Measurements from ENCODE around the gene ZFAND2A.

ZFAND2A gene

DNA sequence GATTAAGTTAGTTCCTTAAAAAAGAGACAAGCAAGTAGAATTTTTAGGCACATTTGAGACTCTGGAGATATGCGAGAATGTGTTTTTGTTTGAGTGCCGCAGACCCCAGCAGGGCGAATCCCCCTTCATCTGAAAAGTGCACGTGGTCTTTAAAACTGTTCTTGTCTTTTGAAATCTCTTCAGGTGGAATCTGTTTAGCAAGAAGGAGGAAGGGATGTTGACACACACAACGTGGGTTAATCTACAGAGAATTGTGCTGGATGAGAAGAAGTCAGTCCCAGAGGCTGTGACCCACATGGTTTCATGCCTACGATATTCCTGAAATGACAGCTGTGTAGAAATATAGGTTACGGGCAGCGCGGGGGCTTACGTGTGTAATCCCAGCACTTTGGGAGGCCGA, 27.1 kb upstream of the ZFAND2A start:
- no peak overlapping the region for H3K4me2 ChIP-seq (ENCODE audit: low read length)
- H3K4me3 ChIP-seq (ENCODE audit: low read depth, low read length), result no peak overlapping the region
- H3K27me3 ChIP-seq (ENCODE audit: control insufficient read depth, insufficient read depth, low read length), result no peaks in the 10 kb centered on the region
- H2AFZ ChIP-seq, result no peak overlapping the region
- H3K36me3 ChIP-seq (ENCODE audit: control insufficient read depth, insufficient read depth, low read length), result no peaks in the 10 kb centered on the region
- H3K4me1 ChIP-seq, result no peaks in the 10 kb centered on the region
- TF ChIP-seq, protein P1, sequence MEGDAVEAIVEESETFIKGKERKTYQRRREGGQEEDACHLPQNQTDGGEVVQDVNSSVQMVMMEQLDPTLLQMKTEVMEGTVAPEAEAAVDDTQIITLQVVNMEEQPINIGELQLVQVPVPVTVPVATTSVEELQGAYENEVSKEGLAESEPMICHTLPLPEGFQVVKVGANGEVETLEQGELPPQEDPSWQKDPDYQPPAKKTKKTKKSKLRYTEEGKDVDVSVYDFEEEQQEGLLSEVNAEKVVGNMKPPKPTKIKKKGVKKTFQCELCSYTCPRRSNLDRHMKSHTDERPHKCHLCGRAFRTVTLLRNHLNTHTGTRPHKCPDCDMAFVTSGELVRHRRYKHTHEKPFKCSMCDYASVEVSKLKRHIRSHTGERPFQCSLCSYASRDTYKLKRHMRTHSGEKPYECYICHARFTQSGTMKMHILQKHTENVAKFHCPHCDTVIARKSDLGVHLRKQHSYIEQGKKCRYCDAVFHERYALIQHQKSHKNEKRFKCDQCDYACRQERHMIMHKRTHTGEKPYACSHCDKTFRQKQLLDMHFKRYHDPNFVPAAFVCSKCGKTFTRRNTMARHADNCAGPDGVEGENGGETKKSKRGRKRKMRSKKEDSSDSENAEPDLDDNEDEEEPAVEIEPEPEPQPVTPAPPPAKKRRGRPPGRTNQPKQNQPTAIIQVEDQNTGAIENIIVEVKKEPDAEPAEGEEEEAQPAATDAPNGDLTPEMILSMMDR (IDR thresholded peaks at IDR 0.05), result no peak
- H3K9ac ChIP-seq, result no peak overlapping the region
- no peaks in the 10 kb centered on the region for H3K79me2 ChIP-seq
- H3K27ac ChIP-seq, result no peak overlapping the region
- H3K9me3 ChIP-seq (ENCODE audit: control insufficient read depth, low read length), result no peaks in the 10 kb centered on the region

DNA sequence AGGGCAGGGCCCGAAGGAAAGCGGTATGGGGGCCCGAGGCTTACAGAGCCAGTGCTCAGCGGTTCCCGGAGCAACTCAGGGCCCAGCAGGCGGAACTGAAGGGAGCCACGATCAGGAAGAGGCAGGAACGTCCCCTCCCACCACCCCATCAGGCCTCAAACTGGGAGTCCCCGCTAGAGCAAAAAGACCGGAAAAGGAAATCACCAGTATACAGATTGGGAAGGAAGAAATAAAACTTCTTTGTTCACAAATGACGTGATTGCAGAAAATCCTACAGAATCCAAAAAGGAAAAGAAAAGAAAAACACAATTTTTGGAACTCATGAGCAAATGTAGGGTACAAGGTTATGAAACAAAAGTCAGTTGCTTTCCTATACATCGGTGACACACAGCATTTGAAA, 21.6 kb upstream of the ZFAND2A start:
- Histone ChIP-seq H3K4me1 (no peaks in the 10 kb centered on the region), H3K9me3 (ENCODE audit: control insufficient read depth, low read length) (no peaks in the 10 kb centered on the region), H3K4me3 (ENCODE audit: low read depth, low read length) (no peak overlapping the region), H3K4me2 (ENCODE audit: low read length) (no peak overlapping the region), H3K79me2 (no peaks in the 10 kb centered on the region), H3K9ac (no peak overlapping the region), H3K36me3 (ENCODE audit: control insufficient read depth, insufficient read depth, low read length) (no peaks in the 10 kb centered on the region), H2AFZ (no peak overlapping the region), H3K27me3 (ENCODE audit: control insufficient read depth, insufficient read depth, low read length) (no peaks in the 10 kb centered on the region), H3K27ac (no peak overlapping the region)
- TF ChIP-seq, protein P1 (IDR thresholded peaks at IDR 0.05), result no peak

DNA sequence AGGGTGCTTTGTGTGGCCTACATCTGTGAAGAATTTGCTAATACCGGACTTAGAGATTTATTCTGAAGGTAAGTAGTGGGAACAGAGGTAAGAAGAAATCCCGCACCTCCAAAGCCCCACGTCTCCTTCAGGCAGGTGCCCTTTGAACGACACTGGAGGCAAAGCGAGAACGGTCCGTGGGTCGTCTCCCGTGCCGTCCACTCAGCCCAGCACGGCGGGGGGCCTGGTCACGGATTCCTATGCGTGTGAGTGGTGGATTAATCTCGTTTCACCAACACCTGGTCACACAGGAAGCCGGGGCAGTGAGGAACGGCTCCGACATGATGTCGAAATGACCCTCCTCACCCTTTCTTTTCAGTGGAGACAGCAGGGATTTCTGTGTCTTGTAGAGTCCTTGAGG, 21.0 kb upstream of the ZFAND2A start:
- H2AFZ ChIP-seq, result no peak overlapping the region
- H3K4me1 ChIP-seq, result no peaks in the 10 kb centered on the region
- no peaks in the 10 kb centered on the region for H3K9me3 ChIP-seq (ENCODE audit: control insufficient read depth, low read length)
- no peaks in the 10 kb centered on the region for H3K79me2 ChIP-seq
- no peaks in the 10 kb centered on the region for H3K36me3 ChIP-seq (ENCODE audit: control insufficient read depth, insufficient read depth, low read length)
- H3K4me2 ChIP-seq (ENCODE audit: low read length), result no peak overlapping the region
- no peak overlapping the region for H3K4me3 ChIP-seq (ENCODE audit: low read depth, low read length)
- TF ChIP-seq, protein P1 (IDR thresholded peaks at IDR 0.05), result no peak
- no peak overlapping the region for H3K9ac ChIP-seq
- H3K27me3 ChIP-seq (ENCODE audit: control insufficient read depth, insufficient read depth, low read length), result no peaks in the 10 kb centered on the region
- H3K27ac ChIP-seq, result no peak overlapping the region

DNA sequence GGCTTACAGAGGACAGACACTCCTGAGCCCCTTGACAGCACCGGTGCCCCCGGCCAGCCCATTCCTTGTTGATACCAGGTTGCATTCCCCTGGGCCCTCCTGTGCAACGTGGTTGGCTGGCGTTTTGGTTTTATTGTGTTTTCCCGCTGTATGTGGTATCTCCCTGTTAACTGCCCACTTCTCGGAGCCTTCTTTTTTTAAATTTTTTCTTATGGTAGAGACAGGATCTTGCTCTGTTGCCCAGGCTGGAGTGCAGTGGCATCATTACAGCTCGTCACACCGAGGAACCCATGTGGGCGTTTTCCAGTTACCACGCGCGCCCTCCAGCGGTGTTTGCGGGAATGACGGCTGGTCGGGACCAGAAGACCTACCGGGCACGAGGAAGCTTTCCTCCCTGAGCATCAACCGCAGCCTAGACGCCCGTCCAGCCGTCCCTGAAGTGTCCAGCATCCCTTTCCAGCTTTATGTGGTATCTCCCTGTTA, 16.9 kb upstream of the ZFAND2A start:
- H3K79me2 ChIP-seq, result no peaks in the 10 kb centered on the region
- TF ChIP-seq, protein P1 (IDR thresholded peaks at IDR 0.05), result peak; percentile 8
- no peaks in the 10 kb centered on the region for H3K36me3 ChIP-seq (ENCODE audit: control insufficient read depth, insufficient read depth, low read length)
- no peak overlapping the region for H3K4me3 ChIP-seq (ENCODE audit: low read depth, low read length)
- H3K27me3 ChIP-seq (ENCODE audit: control insufficient read depth, insufficient read depth, low read length), result no peaks in the 10 kb centered on the region
- H3K4me1 ChIP-seq, result no peaks in the 10 kb centered on the region
- no peak overlapping the region for H3K4me2 ChIP-seq (ENCODE audit: low read length)
- H3K27ac ChIP-seq, result no peak overlapping the region
- no peaks in the 10 kb centered on the region for H3K9me3 ChIP-seq (ENCODE audit: control insufficient read depth, low read length)
- no peak overlapping the region for H3K9ac ChIP-seq
- no peak overlapping the region for H2AFZ ChIP-seq

Data from parathyroid adenoma (tissue), 2 donors.